ENCODE measurements around the gene RASGRF1.

Gene RASGRF1

GRCh38 chr15:79076661-79077060 is 13.9 kb downstream of the RASGRF1 start:
- no peak for TF ChIP-seq CTCF (conservative IDR thresholded peaks at IDR 0.05)
- no peak overlapping the region for H3K27ac ChIP-seq

GRCh38 chr15:79075256-79075655 is 15.3 kb downstream of the RASGRF1 start:
- TF ChIP-seq CTCF (conservative IDR thresholded peaks at IDR 0.05) = no peak
- H3K27ac ChIP-seq = no peak overlapping the region

- no peak overlapping the region for H3K27ac ChIP-seq
- no peak for TF ChIP-seq CTCF (conservative IDR thresholded peaks at IDR 0.05)
Observed at GRCh38 chr15:79073336-79073735, 17.2 kb downstream of the RASGRF1 start.

DNA sequence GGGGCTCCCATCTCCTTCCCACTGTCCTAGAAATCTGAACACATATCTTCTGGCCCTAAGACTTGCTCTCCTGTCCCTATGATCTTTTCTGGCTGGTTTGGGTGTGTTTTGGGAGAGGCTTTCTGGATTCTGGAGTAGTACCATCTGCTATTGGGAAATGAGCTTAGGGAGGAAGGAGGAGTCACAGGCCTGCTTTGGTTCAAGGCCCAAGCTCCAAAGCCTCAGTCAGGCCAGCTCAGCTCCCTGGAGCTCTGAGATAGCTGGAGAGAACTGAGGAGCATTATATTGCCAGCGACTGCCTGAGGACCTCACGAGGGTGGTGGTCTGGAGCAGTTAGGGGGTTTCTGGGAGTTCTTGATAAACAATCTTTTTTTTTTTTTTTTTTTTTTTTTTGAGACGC is 18.7 kb downstream of the RASGRF1 start:
- no peak for TF ChIP-seq CTCF (conservative IDR thresholded peaks at IDR 0.05)
- H3K27ac ChIP-seq = no peak overlapping the region

DNA sequence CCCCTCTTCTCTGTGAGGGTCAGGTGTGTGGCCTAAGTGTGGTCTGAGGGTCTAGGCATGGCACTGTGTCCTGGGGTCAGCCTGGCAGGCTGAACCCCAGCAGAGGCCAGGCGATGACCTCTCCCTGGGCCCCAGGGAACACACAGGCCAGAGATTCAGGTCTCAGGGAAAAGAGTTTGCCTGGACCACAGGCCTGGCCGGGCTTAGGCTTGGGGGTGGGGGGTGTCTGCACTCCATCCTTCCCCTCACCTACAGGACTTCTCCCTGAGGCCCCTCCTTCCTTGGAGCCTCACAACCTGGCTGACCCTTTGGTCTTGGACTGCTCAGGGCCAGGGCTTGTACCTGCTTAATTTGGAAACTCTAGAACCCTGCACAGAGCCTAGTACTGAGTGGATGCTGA is 21.8 kb downstream of the RASGRF1 start:
- TF ChIP-seq CTCF (conservative IDR thresholded peaks at IDR 0.05) = no peak
- H3K27ac ChIP-seq = no peak overlapping the region

- H3K27ac ChIP-seq = peak overlapping the region; percentile 33
- TF ChIP-seq CTCF (conservative IDR thresholded peaks at IDR 0.05) = no peak
Observed at GRCh38 chr15:79067969-79068368, 22.6 kb downstream of the RASGRF1 start.

DNA sequence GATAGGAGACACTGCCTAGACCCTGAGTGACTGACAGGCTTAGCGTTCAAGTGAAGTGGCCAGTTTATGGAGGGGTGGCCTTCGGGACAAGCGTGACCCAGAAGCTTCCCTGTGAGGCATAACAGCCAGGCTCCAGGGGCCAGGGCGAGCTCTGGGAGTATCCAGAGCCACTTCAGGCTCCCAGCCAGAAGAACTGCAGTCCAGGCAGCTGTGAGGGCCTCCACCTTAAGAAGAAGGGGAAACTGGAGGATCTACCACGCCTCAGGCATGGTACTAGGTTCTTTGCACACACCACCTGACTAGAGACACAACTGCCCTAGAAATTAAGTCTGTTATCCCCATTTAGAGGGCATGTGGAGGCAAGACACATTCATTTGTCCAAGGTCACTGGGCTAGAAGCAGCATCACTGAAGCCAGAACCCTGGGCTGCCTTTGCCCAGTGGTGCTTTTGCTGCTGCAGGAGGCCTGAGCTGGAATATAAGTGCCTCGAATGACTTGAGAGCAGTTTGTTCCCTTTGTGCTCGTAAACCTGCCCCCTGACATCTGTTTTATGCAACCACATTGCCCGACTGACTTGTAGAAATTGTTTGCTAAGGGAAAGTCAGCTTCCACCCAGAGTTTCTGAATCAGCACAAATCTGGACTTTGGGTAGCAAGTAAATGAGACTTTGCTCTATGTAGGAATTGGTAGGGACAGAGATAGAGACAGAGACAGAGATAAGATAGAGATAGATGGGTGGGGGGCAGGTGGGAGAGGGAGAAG is 23.3 kb downstream of the RASGRF1 start:
- TF ChIP-seq CTCF (conservative IDR thresholded peaks at IDR 0.05) = no peak

More for the DNA sequence above, 23.3 kb downstream of the RASGRF1 start:
- H3K27ac ChIP-seq = peak overlapping the region; percentile 33
